GM19238 (cell line): ENCODE data around the gene REPS1.

Source experiments
- DNase-seq: peaks from one replicate; pipeline ENCODE4 v3.0.0; 2011; ENCODE audit warnings: low spot score; ENCODE audit not compliant: insufficient read length

Gene REPS1

GRCh38 chr6:138863321-138863720, 124.7 kb downstream of the REPS1 start:
- DNase-seq, result no peak

GRCh38 chr6:138862456-138862855, 125.6 kb downstream of the REPS1 start:
- DNase-seq, result no peak

GRCh38 chr6:138857775-138858174, 130.3 kb downstream of the REPS1 start:
- DNase-seq, result no peak

- DNase-seq, result no peak
Measured at GRCh38 chr6:138856654-138857053, 131.4 kb downstream of the REPS1 start.
